OCI-LY1 (cell line): Measurements from ENCODE around the gene FBXW8.

Experiments used
- H2AFZ ChIP-seq: fragments of 200-600 bp; sonication (generic), shearing (Covaris generic); 2 replicates; pipeline ENCODE4 v1.6.0; 2014; ENCODE audit warnings: antibody characterized with exemption, mild to moderate bottlenecking, low read length
- H3F3A ChIP-seq: fragments of 200-600 bp; sonication (generic), shearing (Covaris generic); 2 replicates; pipeline ENCODE4 v1.6.0; 2014; ENCODE audit warnings: mild to moderate bottlenecking, antibody characterized with exemption, low read length, moderate library complexity; ENCODE audit not compliant: insufficient read depth
- H3K27ac ChIP-seq: fragments of 200-600 bp; sonication (generic); 2 replicates; pipeline ENCODE4 v1.5.1; 2014; ENCODE audit warnings: low read length, mixed run types, mild to moderate bottlenecking, low read depth; ENCODE audit not compliant: poor library complexity, severe bottlenecking
- H3K27me3 ChIP-seq: fragments of 200-600 bp; sonication (generic); 2 replicates; pipeline ENCODE4 v1.6.0; 2014; ENCODE audit warnings: antibody characterized with exemption, mild to moderate bottlenecking, low read length, moderate library complexity; ENCODE audit not compliant: insufficient read depth
- H3K36me3 ChIP-seq: fragments of 200-600 bp; sonication (generic); 2 replicates; pipeline ENCODE4 v1.6.1; 2014; ENCODE audit warnings: mild to moderate bottlenecking, antibody characterized with exemption, low read length, moderate library complexity, mixed read lengths; ENCODE audit not compliant: insufficient read depth
- H3K4me1 ChIP-seq: fragments of 200-600 bp; sonication (generic); 2 replicates; pipeline ENCODE4 v1.5.1; 2014; ENCODE audit warnings: mild to moderate bottlenecking, low read length, moderate library complexity; ENCODE audit not compliant: insufficient read depth, severe bottlenecking
- H3K4me2 ChIP-seq: fragments of 200-600 bp; sonication (generic), shearing (Covaris generic); 2 replicates; pipeline ENCODE4 v1.6.1; 2014; ENCODE audit warnings: low read length
- H3K4me3 ChIP-seq: fragments of 200-600 bp; sonication (generic); 2 replicates; pipeline ENCODE4 v1.5.1; 2014; ENCODE audit warnings: low read length, low read depth, mild to moderate bottlenecking, mixed read lengths; ENCODE audit not compliant: poor library complexity, severe bottlenecking
- H3K79me2 ChIP-seq: fragments of 200-600 bp; shearing (Covaris generic); 2 replicates; pipeline ENCODE4 v1.6.1; 2016; ENCODE audit warnings: mixed run types, low read length, mixed read lengths; ENCODE audit not compliant: insufficient read depth
- H3K9ac ChIP-seq: fragments of 200-600 bp; sonication (generic), shearing (Covaris generic); 2 replicates; pipeline ENCODE4 v1.6.1; 2014; ENCODE audit warnings: mild to moderate bottlenecking, low read length, mixed read lengths
- H3K9me2 ChIP-seq: fragments of 200-600 bp; sonication (generic), shearing (Covaris generic); 2 replicates; pipeline ENCODE4 v1.6.1; 2014; ENCODE audit warnings: low read depth, mild to moderate bottlenecking, low read length, mixed read lengths
- H3K9me3 ChIP-seq: fragments of 200-600 bp; shearing (Covaris generic); 2 replicates; pipeline ENCODE4 v1.6.1; 2014; ENCODE audit warnings: low read length, mixed read lengths
- H4K20me1 ChIP-seq: fragments of 200-600 bp; sonication (generic), shearing (Covaris generic); 2 replicates; pipeline ENCODE4 v1.6.0; 2016; ENCODE audit warnings: mild to moderate bottlenecking, low read length; ENCODE audit not compliant: insufficient read depth
- EZH2 ChIP-seq: fragments of 200-600 bp; sonication (generic), shearing (Covaris generic); IDR thresholded peaks from 2 replicates; pipeline ENCODE4 v1.8.0; 2017; ENCODE audit warnings: borderline replicate concordance, mixed run types, mild to moderate bottlenecking, antibody characterized with exemption, low read length, moderate library complexity, mixed read lengths
- TF ChIP-seq, protein P1 (sequence below): fragments of 200-600 bp; sonication (generic), shearing (Covaris generic); IDR thresholded peaks from 2 replicates; pipeline ENCODE4 v1.5.1; 2017; ENCODE audit warnings: mild to moderate bottlenecking, antibody characterized with exemption, low read length, moderate library complexity, mixed read lengths

FBXW8 gene

DNA sequence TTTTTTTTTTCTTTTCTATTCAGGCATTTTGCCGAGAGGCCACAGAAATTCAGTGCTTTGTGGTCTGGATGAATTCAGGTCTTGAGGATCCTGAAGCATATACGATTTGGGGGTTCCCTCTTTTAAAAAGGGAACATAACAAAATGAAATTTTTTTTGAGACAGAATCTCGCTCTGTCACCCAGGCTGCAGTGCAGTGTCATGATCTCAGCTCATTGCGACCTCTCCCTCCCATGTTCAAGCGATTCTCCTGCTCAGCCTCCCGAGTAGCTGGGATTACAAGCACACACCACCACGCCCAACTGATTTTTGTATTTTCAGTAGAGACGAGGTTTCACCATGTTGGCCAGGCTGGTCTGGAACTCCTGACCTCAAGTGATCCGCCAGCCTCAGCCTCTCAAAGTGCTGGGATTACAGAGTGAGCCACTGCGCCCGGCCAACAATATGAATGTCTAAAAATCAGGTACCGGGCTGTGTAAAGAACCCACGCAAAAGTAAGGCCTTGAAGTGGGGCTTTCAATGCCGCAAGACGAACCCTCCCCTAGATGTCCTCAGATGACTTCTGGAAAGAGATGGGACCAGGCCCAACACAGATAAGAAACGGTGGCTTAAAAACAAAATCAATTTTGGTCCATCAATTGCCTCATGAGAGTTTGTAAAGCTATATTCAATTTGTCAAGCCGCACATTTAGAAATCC, 158.5 kb downstream of the FBXW8 start:
- TF ChIP-seq, protein P1, sequence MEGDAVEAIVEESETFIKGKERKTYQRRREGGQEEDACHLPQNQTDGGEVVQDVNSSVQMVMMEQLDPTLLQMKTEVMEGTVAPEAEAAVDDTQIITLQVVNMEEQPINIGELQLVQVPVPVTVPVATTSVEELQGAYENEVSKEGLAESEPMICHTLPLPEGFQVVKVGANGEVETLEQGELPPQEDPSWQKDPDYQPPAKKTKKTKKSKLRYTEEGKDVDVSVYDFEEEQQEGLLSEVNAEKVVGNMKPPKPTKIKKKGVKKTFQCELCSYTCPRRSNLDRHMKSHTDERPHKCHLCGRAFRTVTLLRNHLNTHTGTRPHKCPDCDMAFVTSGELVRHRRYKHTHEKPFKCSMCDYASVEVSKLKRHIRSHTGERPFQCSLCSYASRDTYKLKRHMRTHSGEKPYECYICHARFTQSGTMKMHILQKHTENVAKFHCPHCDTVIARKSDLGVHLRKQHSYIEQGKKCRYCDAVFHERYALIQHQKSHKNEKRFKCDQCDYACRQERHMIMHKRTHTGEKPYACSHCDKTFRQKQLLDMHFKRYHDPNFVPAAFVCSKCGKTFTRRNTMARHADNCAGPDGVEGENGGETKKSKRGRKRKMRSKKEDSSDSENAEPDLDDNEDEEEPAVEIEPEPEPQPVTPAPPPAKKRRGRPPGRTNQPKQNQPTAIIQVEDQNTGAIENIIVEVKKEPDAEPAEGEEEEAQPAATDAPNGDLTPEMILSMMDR, result no peak
- no peak for TF ChIP-seq EZH2
- Histone ChIP-seq H3K27me3 (no peaks in the 10 kb centered on the region; the same call in 1 of the 2 replicates), H3K4me1 (no peaks in the 10 kb centered on the region), H4K20me1 (no peaks in the 10 kb centered on the region), H3K4me2 (no peak overlapping the region), H3K9me3 (no peaks in the 10 kb centered on the region), H2AFZ (no peak overlapping the region), H3K4me3 (no peak overlapping the region), H3K36me3 (no peaks in the 10 kb centered on the region), H3F3A (no peaks in the 10 kb centered on the region), H3K9me2 (no peaks in the 10 kb centered on the region), H3K27ac (no peak overlapping the region), H3K9ac (no peak overlapping the region), H3K79me2 (no peaks in the 10 kb centered on the region)

DNA sequence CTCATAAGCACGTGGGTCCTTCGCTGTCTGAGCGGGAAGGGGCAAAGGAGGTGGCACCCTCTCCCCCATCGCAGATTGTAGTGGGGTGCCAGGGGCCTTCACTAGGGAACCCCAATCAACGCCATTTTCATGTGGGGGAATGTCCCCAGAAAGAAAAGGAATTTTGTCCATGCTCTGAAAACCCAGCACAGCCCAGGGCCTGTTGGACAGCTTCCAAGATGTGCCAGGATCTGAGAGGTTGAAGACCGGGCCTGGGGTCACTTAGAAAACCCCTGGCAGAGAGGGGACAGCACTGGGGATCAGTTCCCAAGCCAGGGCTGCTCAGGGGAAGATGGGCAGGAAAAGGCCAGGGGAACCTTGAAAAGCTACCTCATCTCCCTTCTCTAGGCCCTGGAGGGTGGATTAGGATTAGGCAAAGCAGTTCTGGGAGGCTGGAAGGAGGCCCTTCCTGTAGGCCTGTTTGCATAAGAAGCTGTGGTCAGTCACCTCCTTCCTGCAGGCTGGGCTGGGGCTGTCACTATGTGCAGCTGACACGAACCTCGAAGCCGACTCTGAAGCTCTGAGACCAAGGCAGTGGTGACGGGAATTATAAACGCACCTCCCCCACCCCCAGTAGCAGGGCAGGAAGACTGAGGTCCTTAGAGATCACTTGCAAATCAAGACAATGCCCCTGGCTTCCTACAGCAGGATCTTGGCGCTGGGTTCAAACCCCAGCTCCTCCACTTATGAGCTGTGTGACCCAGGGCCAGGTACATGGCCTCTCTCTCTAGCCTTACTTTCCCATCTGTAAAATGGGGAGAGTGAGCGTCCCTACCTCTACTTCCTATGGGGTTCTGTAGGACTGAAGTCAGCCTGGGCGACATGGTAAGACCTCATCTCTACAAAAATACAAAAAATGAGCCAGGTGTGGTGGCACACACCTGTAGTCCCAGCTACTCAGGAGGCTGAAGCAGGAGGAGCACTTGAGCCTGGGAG, 159.5 kb downstream of the FBXW8 start:
- Histone ChIP-seq H2AFZ (no peak overlapping the region), H3K36me3 (no peaks in the 10 kb centered on the region), H3K9me3 (no peaks in the 10 kb centered on the region), H3K9ac (no peak overlapping the region), H3F3A (no peaks in the 10 kb centered on the region), H3K27me3 (no peaks in the 10 kb centered on the region; the same call in 1 of the 2 replicates), H4K20me1 (no peaks in the 10 kb centered on the region), H3K4me1 (no peaks in the 10 kb centered on the region), H3K4me2 (no peak overlapping the region), H3K79me2 (no peaks in the 10 kb centered on the region), H3K4me3 (no peak overlapping the region), H3K9me2 (no peaks in the 10 kb centered on the region), H3K27ac (no peak overlapping the region)
- TF ChIP-seq, protein P1, result no peak
- no peak for TF ChIP-seq EZH2

DNA sequence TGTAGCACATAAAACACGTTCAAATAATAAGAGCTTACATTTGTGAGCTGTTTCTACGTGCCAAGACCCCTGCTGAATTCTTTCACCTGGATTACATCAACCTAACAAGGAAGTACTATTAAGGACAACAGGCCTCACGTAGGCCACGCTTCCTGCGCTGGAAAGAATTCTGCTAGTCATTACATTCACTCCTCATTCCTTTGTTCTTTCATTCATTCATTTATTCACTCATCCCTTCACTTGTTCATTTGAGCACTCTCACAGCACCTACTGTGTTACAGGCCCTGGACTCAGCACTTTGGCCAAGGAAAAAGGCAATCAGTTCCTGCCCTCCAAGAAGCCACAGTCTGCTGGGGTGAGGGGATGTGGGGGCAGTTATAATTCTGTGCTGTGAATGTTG, 160.3 kb downstream of the FBXW8 start:
- Histone ChIP-seq H3K9ac (no peak overlapping the region), H3K36me3 (no peaks in the 10 kb centered on the region), H3K4me1 (no peaks in the 10 kb centered on the region), H3K27me3 (no peaks in the 10 kb centered on the region; the same call in 1 of the 2 replicates), H3K9me2 (no peaks in the 10 kb centered on the region), H3K79me2 (no peaks in the 10 kb centered on the region), H4K20me1 (no peaks in the 10 kb centered on the region), H3F3A (no peaks in the 10 kb centered on the region), H3K27ac (no peak overlapping the region), H3K4me2 (no peak overlapping the region), H3K9me3 (no peaks in the 10 kb centered on the region), H3K4me3 (no peak overlapping the region), H2AFZ (no peak overlapping the region)
- TF ChIP-seq, protein P1, result no peak
- no peak for TF ChIP-seq EZH2
